Activated CD4-positive, alpha-beta T cell treated with anti-CD3 and anti-CD28 coated beads, Interleukin-2, amount 10 ng/mL, durations not matched to agents 7 days and 5 days (primary cell): Measurements from ENCODE around the gene CDC16. TPM values are rescaled to one million over a fixed set of nuclear protein-coding genes. Genes with fewer than 3 reads are reported as not detected.

Experiments
- CTCF ChIA-PET: fragments of 350-600 bp; sonication (Branson Sonifier 250); formaldehyde crosslinking; loops from one replicate; lab custom pipeline; 2021; ENCODE audit warnings: antibody characterized with exemption; lab: Charles Lee
- POLR2A ChIA-PET: fragments of 350-600 bp; sonication (Branson Sonifier 250); formaldehyde crosslinking; loops from one replicate; lab custom pipeline; 2021; ENCODE audit warnings: antibody characterized with exemption; lab: Charles Lee
- DNase-seq: peaks from one replicate; pipeline ENCODE4 v3.0.0-alpha.2; 2020
- H3K27ac Mint-ChIP-seq: one replicate; pipeline ENCODE4 v1.8.0; 2021; ENCODE audit warnings: mild to moderate bottlenecking, moderate library complexity, mixed read lengths
- H3K27me3 Mint-ChIP-seq: one replicate; pipeline ENCODE4 v1.8.0; 2021; ENCODE audit warnings: mixed read lengths
- H3K36me3 Mint-ChIP-seq: one replicate; pipeline ENCODE4 v1.8.0; 2021; ENCODE audit warnings: low read depth, mixed read lengths
- H3K4me1 Mint-ChIP-seq: one replicate; pipeline ENCODE4 v1.8.0; 2021; ENCODE audit warnings: mixed read lengths
- H3K4me3 Mint-ChIP-seq: one replicate; pipeline ENCODE4 v1.8.0; 2021; ENCODE audit warnings: mild to moderate bottlenecking, moderate library complexity, mixed read lengths
- H3K9me3 Mint-ChIP-seq: one replicate; pipeline ENCODE4 v1.8.0; 2021; ENCODE audit warnings: mixed read lengths
- total RNA-seq, 2 experiments: library from RNA; stranded (reverse); gene quantifications; one replicate each; pipeline ENCODE4 v1.2.3, GENCODE V29; 2021

Gene CDC16
- total RNA-seq, 2 experiments from 2014 or later, result 81.6 to 85.4 TPM

DNA sequence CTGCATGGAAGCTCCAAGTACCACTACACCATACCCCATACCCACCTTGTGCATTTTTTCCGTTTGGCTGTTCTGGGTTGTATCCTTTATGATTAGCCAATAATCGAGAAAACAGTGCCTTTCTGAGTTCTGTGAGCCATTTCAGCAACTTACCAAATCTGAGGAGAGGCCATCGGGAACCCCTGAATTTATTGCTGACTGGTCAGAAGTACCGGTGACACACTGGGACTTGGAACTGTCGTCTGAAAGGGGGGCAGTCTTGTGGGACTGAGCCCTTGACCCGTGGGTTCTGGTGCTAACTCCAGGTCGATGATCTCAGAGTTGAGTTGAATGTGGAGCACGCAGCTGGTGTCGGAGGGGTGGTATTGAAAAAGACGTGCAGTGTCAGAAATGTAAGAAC lies 61.8 kb downstream of the CDC16 start:
- POLR2A ChIA-PET, result no interaction called here
- CTCF ChIA-PET, result interaction anchor here (0.6 to 2.1 kb wide), 3 partner anchors 10 to 36 kb away, joined by 3 to 5 read pairs (median 4); no protein-coding TSS in a partner anchor
- Mint-ChIP-seq H3K27ac (no peak overlapping the region), H3K4me3 (no peak overlapping the region), H3K27me3 (no peaks in the 10 kb centered on the region), H3K9me3 (no peaks in the 10 kb centered on the region), H3K4me1 (peaks cover 2% of the 10 kb centered on the region), H3K36me3 (peaks cover 40% of the 10 kb centered on the region)
- DNase-seq, result no peak

DNA sequence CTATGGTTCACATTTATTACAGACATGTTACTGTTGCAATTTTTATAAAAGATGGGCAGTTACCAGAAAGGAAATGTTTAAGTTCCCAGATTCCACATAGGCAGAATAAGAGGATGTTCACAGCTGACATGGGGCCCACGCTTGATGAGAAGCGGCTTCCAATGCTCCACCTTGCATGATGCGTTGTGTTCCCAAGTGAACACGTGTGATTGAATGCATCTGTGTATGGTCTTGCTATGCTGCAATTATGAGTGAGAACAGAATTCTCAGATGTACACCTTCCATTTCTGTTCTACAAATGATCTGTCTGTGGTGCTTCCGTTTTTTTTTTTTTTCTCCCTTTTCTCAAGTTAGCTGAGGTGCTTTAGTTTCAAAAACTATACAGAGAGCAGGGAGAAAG lies 62.2 kb downstream of the CDC16 start:
- Mint-ChIP-seq H3K27me3 (no peaks in the 10 kb centered on the region), H3K4me1 (peaks cover 2% of the 10 kb centered on the region), H3K27ac (no peak overlapping the region), H3K36me3 (peaks cover 41% of the 10 kb centered on the region), H3K4me3 (no peak overlapping the region), H3K9me3 (no peaks in the 10 kb centered on the region)
- ChIA-PET POLR2A (no interaction called here), CTCF (no interaction called here)
- DNase-seq, result no peak

DNA sequence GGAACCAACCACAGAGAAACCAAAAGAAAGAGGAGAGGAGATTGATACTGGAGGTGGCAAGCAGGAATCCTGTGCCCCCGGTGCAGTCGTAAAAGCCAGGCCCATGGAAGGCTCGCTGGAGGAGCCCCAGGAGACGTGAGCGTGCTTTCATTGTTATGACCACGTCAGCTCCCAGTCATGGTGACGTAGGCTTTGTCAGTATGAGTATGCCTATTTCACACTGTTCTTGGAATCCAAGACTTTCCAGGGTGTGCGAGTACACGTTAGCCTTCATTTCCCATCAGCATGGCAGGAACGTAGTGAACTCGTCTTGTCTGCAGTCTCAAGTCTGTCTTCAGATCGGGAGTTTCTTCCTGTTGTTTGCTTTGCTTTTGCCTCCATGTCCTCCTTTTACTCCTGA lies 64.2 kb downstream of the CDC16 start:
- Mint-ChIP-seq H3K4me1 (no peaks in the 10 kb centered on the region), H3K27me3 (no peaks in the 10 kb centered on the region), H3K27ac (no peak overlapping the region), H3K36me3 (peaks cover 39% of the 10 kb centered on the region), H3K4me3 (no peak overlapping the region), H3K9me3 (no peaks in the 10 kb centered on the region)
- CTCF ChIA-PET, result no interaction called here
- POLR2A ChIA-PET, result no interaction called here
- no peak for DNase-seq

DNA sequence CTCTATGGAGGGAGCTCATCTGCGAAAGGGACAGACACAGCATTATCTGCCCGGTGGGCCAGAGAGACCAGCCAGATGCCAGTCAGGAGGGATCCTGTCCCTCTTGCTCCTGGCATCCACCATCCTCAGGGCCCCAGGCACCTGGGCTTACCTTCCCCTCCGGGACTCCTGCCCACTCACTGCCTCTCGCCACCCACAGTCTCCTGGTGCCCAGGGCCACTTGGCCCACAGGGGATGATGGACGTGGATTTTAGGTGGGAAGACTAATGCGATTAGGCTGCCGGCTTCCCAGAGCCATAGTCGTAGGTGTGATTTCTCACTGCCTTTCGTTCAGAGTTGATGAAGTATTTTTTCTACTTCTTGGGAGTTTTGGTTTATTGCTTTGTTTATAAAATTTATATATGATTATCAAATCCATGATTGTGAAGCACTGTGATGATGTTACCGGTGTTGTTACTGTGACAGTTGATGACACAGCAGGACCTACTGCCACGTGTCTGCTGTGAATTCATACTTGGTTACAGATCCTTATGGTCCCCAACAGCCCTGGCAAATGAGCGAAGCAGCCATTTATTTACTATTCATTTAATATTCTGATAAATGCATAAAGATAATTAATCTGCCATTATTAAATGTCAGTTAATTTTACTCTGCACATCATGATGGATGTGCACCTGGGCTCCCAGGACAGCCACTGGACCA lies 65.1 kb downstream of the CDC16 start:
- peaks cover 37% of the 10 kb centered on the region for H3K36me3 Mint-ChIP-seq
- H3K27me3 Mint-ChIP-seq, result no peaks in the 10 kb centered on the region
- H3K4me1 Mint-ChIP-seq, result no peaks in the 10 kb centered on the region
- H3K4me3 Mint-ChIP-seq, result no peak overlapping the region
- H3K9me3 Mint-ChIP-seq, result no peaks in the 10 kb centered on the region
- ChIA-PET POLR2A (no interaction called here), CTCF (no interaction called here)
- DNase-seq, result no peak
- H3K27ac Mint-ChIP-seq, result no peak overlapping the region

DNA sequence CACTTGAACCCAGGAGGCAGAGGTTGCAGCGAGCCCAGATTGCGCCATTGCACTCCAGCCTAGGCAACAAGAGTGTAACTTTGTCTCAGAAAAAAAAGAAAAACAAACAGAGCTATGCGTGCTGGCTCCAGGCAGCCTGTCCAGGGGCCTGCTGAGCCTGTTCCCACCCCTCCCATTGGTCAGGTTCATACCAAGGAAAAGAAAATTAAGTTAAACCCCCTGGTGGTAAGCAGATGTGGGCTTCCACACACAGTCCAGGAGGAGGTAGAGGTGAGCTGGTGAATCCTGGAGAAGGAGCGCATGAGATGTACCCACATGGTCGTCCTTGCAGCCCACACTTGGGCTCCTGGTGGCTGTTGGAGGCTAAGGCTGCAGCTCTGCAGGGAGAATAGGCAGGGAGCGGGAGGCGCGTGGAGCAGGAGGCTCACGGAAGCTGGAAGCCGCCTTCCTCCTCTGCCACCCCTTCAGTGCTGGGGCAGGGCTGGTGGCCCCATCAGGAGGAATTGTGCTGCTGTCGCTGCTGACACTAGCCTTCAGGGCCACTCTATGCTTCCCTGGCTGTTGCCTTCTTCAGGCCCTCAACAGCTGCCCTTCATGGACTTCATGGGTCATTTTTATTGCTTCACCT lies 69.1 kb downstream of the CDC16 start:
- Mint-ChIP-seq H3K27ac (no peak overlapping the region), H3K27me3 (no peaks in the 10 kb centered on the region), H3K4me3 (no peak overlapping the region), H3K4me1 (no peaks in the 10 kb centered on the region), H3K9me3 (no peaks in the 10 kb centered on the region), H3K36me3 (peaks cover 32% of the 10 kb centered on the region)
- CTCF ChIA-PET, result interaction anchor here (1.3 kb wide), 1 partner anchor 15 kb away, joined by 3 read pairs; no protein-coding TSS in a partner anchor
- POLR2A ChIA-PET, result no interaction called here
- no peak for DNase-seq

DNA sequence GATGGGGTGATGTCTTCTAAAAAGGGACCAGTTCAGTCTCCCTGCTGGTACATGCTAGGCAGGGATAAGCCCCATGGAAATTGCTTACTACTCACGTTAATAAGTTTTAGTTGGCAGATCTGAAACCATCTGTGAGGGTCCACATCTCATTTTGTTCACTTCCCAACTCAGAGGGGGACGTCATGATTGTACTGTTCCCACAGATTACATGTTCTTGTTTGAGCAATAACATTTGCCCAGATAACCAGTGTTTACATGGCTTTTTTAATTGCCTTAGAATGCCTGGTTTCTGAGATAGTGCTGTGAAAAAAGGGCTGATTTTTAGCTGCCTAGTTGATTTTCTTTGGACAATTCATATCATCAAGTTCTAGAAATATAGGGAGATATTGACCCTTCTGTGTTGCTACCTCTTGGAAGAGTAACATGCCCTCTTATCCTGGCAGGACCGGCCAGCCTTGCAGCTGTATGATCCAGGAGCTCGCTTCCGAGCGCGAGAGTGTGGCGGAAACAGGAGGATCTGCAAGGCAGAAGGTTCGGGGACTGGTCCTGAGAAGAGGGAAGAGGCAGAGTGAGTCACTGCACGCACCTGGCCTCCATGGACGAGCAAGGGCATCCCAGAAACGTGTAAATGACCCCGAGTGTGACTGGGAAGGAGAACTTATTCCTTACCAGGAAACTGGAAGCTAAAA lies 69.8 kb downstream of the CDC16 start:
- H3K4me3 Mint-ChIP-seq, result no peak overlapping the region
- peaks cover 26% of the 10 kb centered on the region for H3K36me3 Mint-ChIP-seq
- CTCF ChIA-PET, result no interaction called here
- no peak overlapping the region for H3K27ac Mint-ChIP-seq
- POLR2A ChIA-PET, result no interaction called here
- no peak for DNase-seq
- H3K9me3 Mint-ChIP-seq, result no peaks in the 10 kb centered on the region
- no peaks in the 10 kb centered on the region for H3K4me1 Mint-ChIP-seq
- no peaks in the 10 kb centered on the region for H3K27me3 Mint-ChIP-seq

DNA sequence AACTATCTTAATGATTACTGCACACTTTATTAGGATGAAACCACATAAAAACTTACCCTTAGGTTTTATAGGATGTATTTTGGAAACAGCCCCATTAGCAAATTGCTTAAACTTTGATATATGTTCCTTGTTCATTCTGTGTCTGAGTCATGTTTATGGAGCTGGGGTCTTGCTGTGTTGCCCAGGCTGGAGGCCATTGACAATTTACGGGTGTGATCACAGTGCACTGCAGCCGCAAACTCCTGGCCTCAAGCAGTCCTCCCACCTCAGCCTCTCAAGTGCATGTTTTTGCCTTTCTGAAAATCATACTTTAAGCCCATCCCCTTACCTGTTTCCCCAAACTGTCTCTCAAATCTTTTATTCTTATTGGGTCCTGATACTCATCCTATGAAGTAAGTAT lies 74.4 kb downstream of the CDC16 start:
- Mint-ChIP-seq H3K4me1 (peaks cover 12% of the 10 kb centered on the region), H3K36me3 (peaks cover 8% of the 10 kb centered on the region), H3K4me3 (no peak overlapping the region), H3K27me3 (no peaks in the 10 kb centered on the region), H3K27ac (no peak overlapping the region), H3K9me3 (no peaks in the 10 kb centered on the region)
- POLR2A ChIA-PET, result no interaction called here
- CTCF ChIA-PET, result interaction anchor here (0.9 to 1.1 kb wide), 2 partner anchors 14 to 29 kb away, joined by 3 to 5 read pairs; no protein-coding TSS in a partner anchor
- no peak for DNase-seq

DNA sequence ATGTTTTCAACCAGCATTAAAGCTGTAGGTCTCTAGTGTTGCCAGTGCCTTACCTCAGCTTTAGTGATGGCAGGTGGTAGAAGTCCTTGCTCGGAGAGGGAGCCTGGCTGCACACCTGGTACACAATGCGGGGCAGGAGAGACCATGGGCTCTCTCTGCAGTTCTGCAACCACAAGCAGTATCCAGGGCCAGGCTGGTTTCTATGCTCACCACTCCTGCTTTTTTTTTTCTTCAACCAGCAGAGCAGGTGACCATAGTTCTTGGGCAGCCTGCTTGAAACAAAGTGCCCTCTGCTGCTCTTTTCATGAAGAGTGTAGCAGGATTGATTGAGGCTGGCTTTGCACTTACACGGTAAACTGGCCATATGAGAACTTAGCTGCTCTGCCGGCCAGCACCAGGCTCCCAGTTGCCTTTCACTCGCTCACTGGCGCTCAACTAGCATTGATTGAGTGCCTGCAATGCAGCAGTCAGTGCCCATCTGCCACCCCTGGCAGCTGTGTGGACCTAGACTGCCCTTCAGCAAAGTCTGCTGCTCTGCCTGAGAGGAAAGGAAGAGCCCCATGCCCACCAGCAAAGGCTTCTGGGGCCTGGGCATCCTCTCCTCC lies 75.2 kb downstream of the CDC16 start:
- H3K27ac Mint-ChIP-seq, result no peak overlapping the region
- ChIA-PET CTCF (interaction anchor here (0.9 to 1.1 kb wide), 3 partner anchors 14 to 29 kb away, joined by 3 to 5 read pairs (median 3); partner anchors contain the start of gene UPF3A), POLR2A (no interaction called here)
- H3K4me1 Mint-ChIP-seq, result peaks cover 15% of the 10 kb centered on the region
- H3K36me3 Mint-ChIP-seq, result peaks cover 10% of the 10 kb centered on the region
- H3K4me3 Mint-ChIP-seq, result no peak overlapping the region
- DNase-seq, result no peak
- H3K9me3 Mint-ChIP-seq, result no peaks in the 10 kb centered on the region
- H3K27me3 Mint-ChIP-seq, result no peaks in the 10 kb centered on the region

DNA sequence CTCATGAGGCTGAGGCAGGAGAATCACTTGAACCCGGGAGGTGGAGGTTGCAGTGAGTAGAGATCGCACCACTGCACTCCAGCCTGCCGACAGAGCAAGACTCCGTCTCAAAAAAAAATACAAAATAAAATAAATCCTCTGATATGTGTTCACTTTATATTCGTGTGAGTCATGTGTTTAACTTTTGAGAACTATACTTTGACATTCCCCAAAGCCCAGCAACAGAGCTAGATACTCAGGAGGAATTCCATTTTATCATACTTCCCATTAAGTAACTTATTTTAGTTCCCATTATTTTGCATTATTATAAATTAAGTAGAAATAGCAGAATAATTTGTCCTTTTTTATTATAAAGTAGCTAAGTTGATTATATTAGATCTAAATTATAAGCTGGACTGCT lies 76.3 kb downstream of the CDC16 start:
- ChIA-PET CTCF (interaction anchor here (0.9 to 1.0 kb wide), 2 partner anchors 16 to 29 kb away, joined by 3 read pairs; partner anchors contain the start of gene UPF3A), POLR2A (interaction anchor here (0.6 kb wide), 1 partner anchor 43 kb away, joined by 3 read pairs; no protein-coding TSS in a partner anchor)
- Mint-ChIP-seq H3K4me3 (no peak overlapping the region), H3K27ac (no peak overlapping the region), H3K36me3 (peaks cover 17% of the 10 kb centered on the region), H3K27me3 (no peaks in the 10 kb centered on the region), H3K4me1 (peaks cover 22% of the 10 kb centered on the region), H3K9me3 (no peaks in the 10 kb centered on the region)
- no peak for DNase-seq

DNA sequence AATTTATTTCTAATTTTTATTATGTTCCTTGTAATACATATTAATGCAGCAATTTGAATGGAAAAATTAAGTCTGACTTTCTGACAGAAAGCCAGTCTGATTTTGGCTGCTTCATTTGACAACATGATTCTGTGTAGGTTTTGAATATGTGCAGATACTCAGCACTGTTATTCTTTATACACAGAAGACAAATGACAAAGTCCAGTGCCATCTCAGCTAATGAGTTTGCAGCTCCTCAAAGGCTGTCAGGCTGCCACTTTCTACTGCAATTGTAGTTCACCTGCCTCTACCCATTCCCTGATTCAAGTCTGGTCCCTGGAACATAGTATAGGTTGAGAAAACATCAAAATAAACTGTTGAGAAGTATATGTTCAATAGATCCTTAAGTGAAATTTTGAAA lies 76.7 kb downstream of the CDC16 start:
- H3K36me3 Mint-ChIP-seq, result peaks cover 17% of the 10 kb centered on the region
- H3K4me1 Mint-ChIP-seq, result peaks cover 22% of the 10 kb centered on the region
- H3K27me3 Mint-ChIP-seq, result no peaks in the 10 kb centered on the region
- H3K27ac Mint-ChIP-seq, result no peak overlapping the region
- POLR2A ChIA-PET, result interaction anchor here (0.6 kb wide), 1 partner anchor 43 kb away, joined by 3 read pairs; no protein-coding TSS in a partner anchor
- DNase-seq, result no peak
- CTCF ChIA-PET, result interaction anchor here (1.0 kb wide), 1 partner anchor 16 kb away, joined by 3 read pairs; no protein-coding TSS in a partner anchor
- H3K4me3 Mint-ChIP-seq, result no peak overlapping the region
- H3K9me3 Mint-ChIP-seq, result no peaks in the 10 kb centered on the region

DNA sequence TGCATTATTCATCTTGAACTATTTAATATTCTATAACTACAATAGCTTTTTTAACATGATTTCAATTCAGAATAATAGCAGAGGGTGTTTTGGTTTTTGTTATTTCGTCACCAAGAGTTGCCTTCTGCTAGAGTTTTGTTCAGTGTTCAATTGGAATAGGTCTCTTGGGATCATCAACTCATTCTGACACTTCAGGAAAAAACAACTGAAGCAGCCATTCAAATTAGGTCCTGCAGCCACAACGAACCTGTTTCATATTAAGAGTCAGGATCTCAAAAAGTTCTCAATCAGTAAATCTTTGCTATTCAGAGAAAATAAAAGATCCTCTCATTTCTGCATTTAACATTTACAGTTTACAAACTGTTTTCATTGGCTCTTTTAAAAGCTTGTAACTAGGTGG lies 77.2 kb downstream of the CDC16 start:
- no peak overlapping the region for H3K27ac Mint-ChIP-seq

DNA sequence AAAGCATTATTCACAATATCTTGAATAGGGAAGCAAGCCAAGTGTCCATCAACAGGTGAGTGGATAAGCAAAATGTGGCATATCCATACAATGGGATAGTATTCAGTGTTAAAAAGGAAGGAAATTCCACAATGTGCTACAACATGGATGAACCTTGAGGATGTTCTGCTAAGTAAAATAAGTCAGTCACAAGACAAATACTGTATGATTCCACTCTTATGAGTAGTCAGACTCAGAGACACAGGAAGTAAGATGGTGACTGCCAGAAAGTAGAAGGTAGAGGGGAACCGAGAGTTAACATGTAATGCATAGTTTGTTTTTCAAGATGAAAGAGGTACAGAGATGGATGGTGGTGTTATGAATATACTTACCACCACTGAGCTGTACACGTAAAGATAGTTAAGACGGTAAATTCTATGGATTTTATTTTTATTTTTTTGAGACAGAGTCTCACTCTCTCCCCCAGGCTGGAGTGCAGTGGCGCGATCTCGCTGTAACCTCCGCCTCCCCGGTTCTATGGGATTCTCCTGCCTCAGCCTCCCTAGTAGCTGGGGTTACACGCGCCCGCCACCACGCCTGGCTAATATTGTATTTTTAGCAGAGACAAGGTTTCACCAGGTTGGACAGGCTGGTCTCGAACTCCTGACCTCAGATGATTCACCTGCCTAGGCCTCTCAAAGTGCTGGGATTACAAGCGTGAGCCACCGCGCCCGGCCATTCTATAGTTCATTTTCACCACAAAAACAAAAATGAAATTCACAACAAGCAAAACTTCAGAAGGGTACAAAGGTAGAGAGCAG lies 78.6 kb downstream of the CDC16 start:
- H3K27ac Mint-ChIP-seq, result peak overlapping the region; percentile 94
- no peak for DNase-seq
- no peaks in the 10 kb centered on the region for H3K9me3 Mint-ChIP-seq
- peaks cover 17% of the 10 kb centered on the region for H3K36me3 Mint-ChIP-seq
- ChIA-PET CTCF (interaction anchor here (1.0 kb wide), 1 partner anchor 23 kb away, joined by 6 read pairs; no protein-coding TSS in a partner anchor), POLR2A (no interaction called here)
- H3K4me1 Mint-ChIP-seq, result peaks cover 35% of the 10 kb centered on the region
- H3K4me3 Mint-ChIP-seq, result peak overlapping the region; percentile 87
- no peaks in the 10 kb centered on the region for H3K27me3 Mint-ChIP-seq

More for the DNA sequence above, 77.2 kb downstream of the CDC16 start:
- ChIA-PET POLR2A (no interaction called here), CTCF (no interaction called here)
- Mint-ChIP-seq H3K27me3 (no peaks in the 10 kb centered on the region), H3K4me3 (no peak overlapping the region), H3K4me1 (peaks cover 25% of the 10 kb centered on the region), H3K9me3 (no peaks in the 10 kb centered on the region), H3K36me3 (peaks cover 19% of the 10 kb centered on the region)
- DNase-seq, result no peak
